ENCODE measurements around the gene LEMD2.

The LEMD2 gene

DNA sequence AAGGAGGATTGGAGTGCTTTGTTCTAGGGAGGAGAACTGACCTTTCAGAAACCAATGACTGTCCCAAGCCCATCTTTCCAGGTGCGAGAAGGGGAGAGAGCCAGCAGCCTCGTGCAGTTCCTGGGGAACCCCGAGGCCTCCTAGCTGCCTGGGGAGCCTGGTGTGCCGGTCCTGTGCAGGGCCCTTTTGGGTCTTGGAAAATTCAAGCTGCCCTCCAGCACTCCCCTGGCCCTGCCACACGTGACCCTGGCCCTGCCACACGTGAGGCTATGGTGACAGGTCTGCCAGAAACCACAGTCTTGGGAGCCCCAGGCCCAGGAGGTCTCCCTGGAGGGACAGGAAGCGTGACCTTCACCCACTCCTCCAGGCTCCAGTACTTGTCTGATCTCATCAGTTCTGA, 57.9 kb downstream of the LEMD2 start:
- Histone ChIP-seq H3K9me3 (no peaks in the 10 kb centered on the region), H3K27me3 (no peaks in the 10 kb centered on the region), H3K4me3 (ENCODE audit: low read depth in 1 of 2, low read length in 1 of 2) (no peak overlapping the region), H3K27ac (no peak overlapping the region), H3K36me3 (no peaks in the 10 kb centered on the region), H3K4me1 (ENCODE audit: control insufficient read depth in 1 of 2, insufficient read depth in 1 of 2, low read depth in 1 of 2, low read length in 1 of 2) (no peaks in the 10 kb centered on the region)
- TF ChIP-seq, protein P1, sequence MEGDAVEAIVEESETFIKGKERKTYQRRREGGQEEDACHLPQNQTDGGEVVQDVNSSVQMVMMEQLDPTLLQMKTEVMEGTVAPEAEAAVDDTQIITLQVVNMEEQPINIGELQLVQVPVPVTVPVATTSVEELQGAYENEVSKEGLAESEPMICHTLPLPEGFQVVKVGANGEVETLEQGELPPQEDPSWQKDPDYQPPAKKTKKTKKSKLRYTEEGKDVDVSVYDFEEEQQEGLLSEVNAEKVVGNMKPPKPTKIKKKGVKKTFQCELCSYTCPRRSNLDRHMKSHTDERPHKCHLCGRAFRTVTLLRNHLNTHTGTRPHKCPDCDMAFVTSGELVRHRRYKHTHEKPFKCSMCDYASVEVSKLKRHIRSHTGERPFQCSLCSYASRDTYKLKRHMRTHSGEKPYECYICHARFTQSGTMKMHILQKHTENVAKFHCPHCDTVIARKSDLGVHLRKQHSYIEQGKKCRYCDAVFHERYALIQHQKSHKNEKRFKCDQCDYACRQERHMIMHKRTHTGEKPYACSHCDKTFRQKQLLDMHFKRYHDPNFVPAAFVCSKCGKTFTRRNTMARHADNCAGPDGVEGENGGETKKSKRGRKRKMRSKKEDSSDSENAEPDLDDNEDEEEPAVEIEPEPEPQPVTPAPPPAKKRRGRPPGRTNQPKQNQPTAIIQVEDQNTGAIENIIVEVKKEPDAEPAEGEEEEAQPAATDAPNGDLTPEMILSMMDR (IDR thresholded peaks at IDR 0.05) = no peak

DNA sequence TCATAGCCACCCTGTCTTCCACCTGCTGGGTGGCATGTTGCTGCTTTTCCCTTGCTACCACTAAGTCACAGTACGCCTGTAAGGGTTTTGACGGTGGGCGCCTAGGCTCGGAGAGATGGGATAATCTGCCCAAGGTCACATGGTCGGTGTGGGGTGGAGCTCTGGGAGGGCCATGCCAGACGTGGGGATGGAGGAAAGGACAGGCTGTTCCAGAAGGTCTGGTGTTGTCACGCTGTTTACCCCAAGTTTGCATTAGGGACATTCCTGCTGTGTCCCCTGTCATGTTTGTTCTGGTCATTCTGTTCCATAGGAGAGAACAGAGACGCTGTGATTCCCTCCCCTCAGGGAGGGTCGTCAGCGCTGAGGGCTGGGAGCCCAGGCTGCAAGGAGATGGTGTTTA, 58.3 kb downstream of the LEMD2 start:
- H3K4me3 ChIP-seq (ENCODE audit: low read depth in 1 of 2, low read length in 1 of 2) = no peak overlapping the region
- no peak overlapping the region for H3K27ac ChIP-seq
- no peaks in the 10 kb centered on the region for H3K9me3 ChIP-seq
- no peaks in the 10 kb centered on the region for H3K4me1 ChIP-seq (ENCODE audit: control insufficient read depth in 1 of 2, insufficient read depth in 1 of 2, low read depth in 1 of 2, low read length in 1 of 2)
- no peaks in the 10 kb centered on the region for H3K36me3 ChIP-seq
- no peaks in the 10 kb centered on the region for H3K27me3 ChIP-seq
- TF ChIP-seq, protein P1 (IDR thresholded peaks at IDR 0.05) = no peak

DNA sequence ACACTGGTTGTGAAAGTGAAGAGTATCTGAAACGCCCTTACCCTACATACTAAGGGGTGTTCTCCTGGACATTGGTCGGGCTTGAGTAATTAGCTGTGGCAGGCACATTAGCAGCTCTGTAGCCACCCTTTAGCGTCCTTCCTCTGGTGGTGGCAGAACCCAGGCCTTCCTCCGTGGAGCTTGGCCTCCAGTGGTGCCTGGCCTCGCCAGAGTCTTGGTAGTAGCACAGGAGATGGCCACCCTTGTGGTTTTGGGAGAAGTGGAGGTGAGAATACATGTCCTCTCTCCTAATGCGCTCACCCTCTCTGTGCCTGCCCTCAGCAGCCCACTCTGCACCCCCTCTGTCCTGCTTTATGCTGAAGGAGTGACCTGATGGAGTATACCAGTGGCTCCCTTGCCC, 59.9 kb downstream of the LEMD2 start:
- Histone ChIP-seq H3K27me3 (peaks cover 6% of the 10 kb centered on the region), H3K36me3 (no peaks in the 10 kb centered on the region), H3K27ac (no peak overlapping the region), H3K4me3 (ENCODE audit: low read depth in 1 of 2, low read length in 1 of 2) (no peak overlapping the region), H3K9me3 (no peaks in the 10 kb centered on the region), H3K4me1 (ENCODE audit: control insufficient read depth in 1 of 2, insufficient read depth in 1 of 2, low read depth in 1 of 2, low read length in 1 of 2) (no peaks in the 10 kb centered on the region)
- TF ChIP-seq, protein P1 (IDR thresholded peaks at IDR 0.05) = no peak

DNA sequence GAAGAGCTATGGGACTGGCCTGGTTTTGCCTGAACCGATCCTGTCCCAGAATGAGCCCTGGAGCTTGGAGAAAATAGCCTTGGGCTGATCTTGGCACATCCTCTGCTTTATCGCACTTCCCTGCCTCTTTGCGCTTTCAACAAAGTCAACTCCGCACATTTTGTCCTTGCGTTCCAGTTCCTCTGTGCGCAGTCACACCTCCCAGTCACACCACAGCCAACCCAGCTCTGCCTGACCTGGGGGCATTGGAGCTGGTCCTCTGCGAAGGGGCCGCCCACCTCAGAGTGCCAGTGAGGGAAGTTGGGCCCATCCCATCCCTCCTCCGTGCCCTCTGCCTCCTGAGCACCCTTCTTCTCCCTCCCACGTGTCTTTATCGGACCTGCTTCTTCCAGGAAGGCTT, 60.5 kb downstream of the LEMD2 start:
- Histone ChIP-seq H3K4me1 (ENCODE audit: control insufficient read depth in 1 of 2, insufficient read depth in 1 of 2, low read depth in 1 of 2, low read length in 1 of 2) (no peaks in the 10 kb centered on the region), H3K27ac (no peak overlapping the region), H3K4me3 (ENCODE audit: low read depth in 1 of 2, low read length in 1 of 2) (no peak overlapping the region), H3K27me3 (peaks cover 12% of the 10 kb centered on the region), H3K9me3 (no peaks in the 10 kb centered on the region), H3K36me3 (no peaks in the 10 kb centered on the region)
- TF ChIP-seq, protein P1 (IDR thresholded peaks at IDR 0.05) = no peak

DNA sequence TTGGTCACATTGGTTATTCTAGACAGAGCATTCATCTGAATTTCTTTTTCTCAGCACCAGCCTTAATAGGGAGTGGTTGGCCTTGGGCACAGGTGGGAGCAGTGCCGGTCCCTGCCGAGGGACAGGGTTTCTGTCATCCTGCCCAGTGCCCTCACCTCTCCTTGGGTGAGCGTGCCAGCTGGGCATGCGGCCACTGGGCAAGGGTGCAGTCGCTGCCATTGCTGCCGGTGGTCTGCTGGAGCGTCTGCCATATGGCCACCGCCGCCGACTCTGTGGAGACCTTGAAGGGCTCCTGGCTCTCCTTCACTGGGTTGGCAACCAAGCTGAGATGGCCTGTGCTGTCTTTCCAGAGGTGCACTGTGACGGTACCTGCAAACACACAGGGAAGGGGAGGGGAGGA, 61.0 kb downstream of the LEMD2 start:
- no peak overlapping the region for H3K27ac ChIP-seq
- H3K4me1 ChIP-seq (ENCODE audit: control insufficient read depth in 1 of 2, insufficient read depth in 1 of 2, low read depth in 1 of 2, low read length in 1 of 2) = no peaks in the 10 kb centered on the region
- H3K4me3 ChIP-seq (ENCODE audit: low read depth in 1 of 2, low read length in 1 of 2) = no peak overlapping the region
- TF ChIP-seq, protein P1 (IDR thresholded peaks at IDR 0.05) = no peak
- no peaks in the 10 kb centered on the region for H3K9me3 ChIP-seq
- no peaks in the 10 kb centered on the region for H3K36me3 ChIP-seq
- peaks cover 18% of the 10 kb centered on the region for H3K27me3 ChIP-seq

DNA sequence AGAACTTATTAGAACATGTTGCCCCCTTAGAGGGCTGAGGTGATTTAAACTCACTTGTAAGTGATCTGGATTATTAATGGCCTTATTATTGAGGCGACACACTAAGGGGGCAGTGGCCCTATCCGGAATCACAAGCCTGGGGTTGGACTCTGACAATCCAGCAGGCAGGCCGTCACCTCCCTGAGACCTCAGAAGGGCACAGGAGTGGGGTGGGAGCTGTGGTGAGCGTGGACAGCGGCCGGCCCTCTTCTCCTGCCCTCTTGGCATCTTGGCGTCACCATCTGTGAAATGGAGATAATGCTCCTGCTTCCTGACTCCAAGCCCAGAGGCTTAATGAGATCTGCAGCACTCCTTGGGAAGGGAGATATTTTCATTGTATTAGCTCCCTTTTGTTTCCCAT, 61.8 kb downstream of the LEMD2 start:
- Histone ChIP-seq H3K27ac (no peak overlapping the region), H3K4me1 (ENCODE audit: control insufficient read depth in 1 of 2, insufficient read depth in 1 of 2, low read depth in 1 of 2, low read length in 1 of 2) (no peaks in the 10 kb centered on the region), H3K27me3 (peaks cover 24% of the 10 kb centered on the region), H3K36me3 (no peaks in the 10 kb centered on the region), H3K4me3 (ENCODE audit: low read depth in 1 of 2, low read length in 1 of 2) (no peak overlapping the region), H3K9me3 (no peaks in the 10 kb centered on the region)
- TF ChIP-seq, protein P1 (IDR thresholded peaks at IDR 0.05) = no peak
